Measurements from ENCODE around the gene SFSWAP. TPM values are rescaled to one million over a fixed set of nuclear protein-coding genes. Genes with fewer than 3 reads are reported as not detected.

SFSWAP gene
- total RNA-seq, 4 donors from 2014 or later, result 29.9 to 64.7 (median 45.3) TPM

DNA sequence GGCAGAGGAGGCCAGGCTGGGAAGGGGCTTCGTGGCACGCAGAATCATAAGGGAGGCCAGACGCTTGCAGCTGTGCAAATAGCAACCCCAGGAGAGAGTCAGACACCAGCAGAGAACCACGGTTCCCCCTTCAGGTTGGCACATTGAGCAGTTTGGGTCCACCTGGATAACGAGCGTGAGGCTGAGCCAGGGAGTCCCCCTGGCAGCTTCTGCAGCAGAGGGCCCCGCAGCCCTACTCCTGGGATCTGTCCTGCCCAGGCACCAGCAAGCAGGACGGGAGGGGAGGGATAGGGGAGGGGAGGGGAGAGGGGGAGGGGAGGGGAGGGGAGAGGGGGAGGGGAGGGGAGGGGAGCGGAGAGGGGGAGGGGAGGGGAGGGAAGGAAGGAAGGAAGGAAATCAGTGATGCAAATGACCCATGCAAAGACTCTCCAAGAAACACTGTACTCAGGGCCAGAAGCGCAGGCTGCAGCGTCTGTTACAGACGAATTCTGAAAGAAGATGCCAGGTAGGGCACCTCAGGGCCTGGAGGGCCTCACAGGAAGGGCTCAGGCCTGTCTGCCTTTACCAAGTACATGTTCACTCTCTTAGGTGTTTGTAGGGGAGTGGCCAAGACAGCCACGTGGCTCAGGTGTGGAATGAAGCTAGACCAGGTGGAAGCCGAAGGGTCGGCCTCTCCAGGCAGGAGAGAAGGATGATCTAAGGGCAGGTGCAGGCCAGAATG is 85.0 kb downstream of the SFSWAP start:
- DNase-seq (ENCODE audit: low spot score) (no peak), ATAC-seq (ENCODE audit: low FRiP score) (no peak)
- TF ChIP-seq, protein P1, sequence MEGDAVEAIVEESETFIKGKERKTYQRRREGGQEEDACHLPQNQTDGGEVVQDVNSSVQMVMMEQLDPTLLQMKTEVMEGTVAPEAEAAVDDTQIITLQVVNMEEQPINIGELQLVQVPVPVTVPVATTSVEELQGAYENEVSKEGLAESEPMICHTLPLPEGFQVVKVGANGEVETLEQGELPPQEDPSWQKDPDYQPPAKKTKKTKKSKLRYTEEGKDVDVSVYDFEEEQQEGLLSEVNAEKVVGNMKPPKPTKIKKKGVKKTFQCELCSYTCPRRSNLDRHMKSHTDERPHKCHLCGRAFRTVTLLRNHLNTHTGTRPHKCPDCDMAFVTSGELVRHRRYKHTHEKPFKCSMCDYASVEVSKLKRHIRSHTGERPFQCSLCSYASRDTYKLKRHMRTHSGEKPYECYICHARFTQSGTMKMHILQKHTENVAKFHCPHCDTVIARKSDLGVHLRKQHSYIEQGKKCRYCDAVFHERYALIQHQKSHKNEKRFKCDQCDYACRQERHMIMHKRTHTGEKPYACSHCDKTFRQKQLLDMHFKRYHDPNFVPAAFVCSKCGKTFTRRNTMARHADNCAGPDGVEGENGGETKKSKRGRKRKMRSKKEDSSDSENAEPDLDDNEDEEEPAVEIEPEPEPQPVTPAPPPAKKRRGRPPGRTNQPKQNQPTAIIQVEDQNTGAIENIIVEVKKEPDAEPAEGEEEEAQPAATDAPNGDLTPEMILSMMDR (IDR thresholded peaks at IDR 0.05), result no peak

DNA sequence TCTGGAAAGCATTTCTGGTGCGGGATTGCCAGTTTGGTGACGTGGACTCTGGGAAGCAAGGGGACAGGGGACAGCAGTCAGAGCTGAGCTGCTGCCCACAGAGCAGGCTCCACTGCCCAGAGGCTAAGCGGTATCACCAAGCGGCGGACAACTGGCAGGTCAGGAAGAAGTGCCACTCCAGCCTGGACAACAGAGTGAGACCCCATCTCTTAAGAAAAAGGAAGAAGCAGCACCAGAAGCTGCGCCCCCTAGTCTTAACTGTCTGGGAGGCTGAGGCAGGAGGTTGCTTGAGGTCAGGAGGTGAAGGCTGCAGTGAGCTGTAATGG is 85.5 kb downstream of the SFSWAP start:
- ATAC-seq (ENCODE audit: low FRiP score) (no peak), DNase-seq (ENCODE audit: low spot score) (no peak)
- TF ChIP-seq, protein P1 (IDR thresholded peaks at IDR 0.05), result no peak

DNA sequence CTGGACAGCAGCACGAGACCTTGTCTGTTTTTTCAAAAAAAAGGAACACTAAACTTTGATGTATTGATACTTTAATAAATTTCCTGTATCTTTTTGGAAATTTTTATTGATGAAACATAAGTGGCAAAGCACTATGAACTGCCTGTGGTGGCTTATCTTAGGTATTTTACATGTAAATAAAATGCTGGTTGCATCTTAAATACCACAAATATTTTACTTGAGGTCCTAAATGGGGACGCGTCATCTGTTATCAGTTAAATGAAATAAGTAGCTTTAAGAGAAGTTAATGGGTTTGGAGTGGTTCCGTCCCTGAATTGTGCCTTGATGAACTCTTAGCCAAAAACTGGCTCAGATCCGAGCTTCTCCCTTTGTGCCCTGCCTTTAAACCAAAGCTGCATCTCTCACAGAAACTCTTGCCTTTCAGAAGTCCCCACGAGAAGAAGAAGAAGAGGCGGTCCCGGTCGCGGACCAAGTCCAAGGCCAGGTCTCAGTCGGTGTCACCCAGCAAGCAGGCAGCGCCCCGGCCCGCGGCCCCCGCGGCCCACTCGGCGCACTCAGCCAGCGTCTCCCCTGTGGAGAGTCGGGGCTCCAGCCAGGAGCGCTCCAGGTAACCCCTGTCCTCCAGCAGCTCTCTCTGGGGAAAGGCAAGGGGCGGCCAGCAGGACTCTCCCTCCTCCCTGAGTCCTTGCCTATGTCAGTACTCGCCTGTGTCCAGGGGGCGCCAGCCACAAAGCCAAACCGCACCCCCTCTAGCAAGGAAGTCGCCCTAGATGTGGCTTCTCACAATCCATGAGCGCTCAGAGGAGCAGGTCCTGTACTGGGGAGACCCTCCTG is 86.1 kb downstream of the SFSWAP start:
- DNase-seq (ENCODE audit: low spot score) (no peak), ATAC-seq (ENCODE audit: low FRiP score) (no peak)
- TF ChIP-seq, protein P1 (IDR thresholded peaks at IDR 0.05), result no peak

DNA sequence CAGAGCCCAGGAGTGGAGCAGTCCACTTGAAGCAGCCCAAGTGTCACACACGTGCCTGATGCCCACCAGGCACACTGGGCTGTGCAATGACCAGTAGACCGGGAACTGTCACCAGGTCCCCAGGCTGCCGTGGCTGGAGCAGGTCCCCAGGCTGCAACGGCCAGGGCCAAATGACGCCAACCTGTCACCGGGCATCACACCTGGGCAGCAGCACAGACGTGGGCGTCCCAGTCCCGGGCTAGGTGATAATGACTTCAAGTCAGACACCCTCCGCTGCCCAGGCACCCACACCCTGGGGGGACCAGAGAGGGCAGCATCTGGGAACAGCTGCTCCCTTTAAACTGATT is 86.7 kb downstream of the SFSWAP start:
- DNase-seq (ENCODE audit: low spot score) (no peak), ATAC-seq (ENCODE audit: low FRiP score) (no peak)
- TF ChIP-seq, protein P1 (IDR thresholded peaks at IDR 0.05), result no peak

DNA sequence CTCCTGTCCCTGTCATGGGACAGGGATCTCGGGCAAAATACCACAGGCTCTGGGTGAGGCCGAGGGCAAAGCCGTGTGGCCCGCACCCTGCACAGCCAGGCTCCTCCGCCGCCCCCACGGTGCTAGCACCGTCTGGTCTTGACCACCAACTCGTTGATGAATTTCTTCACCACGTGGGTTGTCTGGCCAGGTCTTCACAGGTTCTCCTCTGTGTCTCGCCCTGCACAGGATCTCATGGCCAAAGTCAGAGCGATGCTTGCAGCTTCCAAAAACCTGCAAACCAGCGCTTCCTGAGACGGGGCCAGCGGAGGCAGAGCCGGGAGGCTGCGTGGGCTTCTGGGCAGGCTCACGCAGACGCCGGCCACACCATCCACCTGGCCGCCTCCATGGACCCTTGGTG is 88.3 kb downstream of the SFSWAP start:
- TF ChIP-seq, protein P1 (IDR thresholded peaks at IDR 0.05), result no peak
- ATAC-seq (ENCODE audit: low FRiP score), result no peak

DNA sequence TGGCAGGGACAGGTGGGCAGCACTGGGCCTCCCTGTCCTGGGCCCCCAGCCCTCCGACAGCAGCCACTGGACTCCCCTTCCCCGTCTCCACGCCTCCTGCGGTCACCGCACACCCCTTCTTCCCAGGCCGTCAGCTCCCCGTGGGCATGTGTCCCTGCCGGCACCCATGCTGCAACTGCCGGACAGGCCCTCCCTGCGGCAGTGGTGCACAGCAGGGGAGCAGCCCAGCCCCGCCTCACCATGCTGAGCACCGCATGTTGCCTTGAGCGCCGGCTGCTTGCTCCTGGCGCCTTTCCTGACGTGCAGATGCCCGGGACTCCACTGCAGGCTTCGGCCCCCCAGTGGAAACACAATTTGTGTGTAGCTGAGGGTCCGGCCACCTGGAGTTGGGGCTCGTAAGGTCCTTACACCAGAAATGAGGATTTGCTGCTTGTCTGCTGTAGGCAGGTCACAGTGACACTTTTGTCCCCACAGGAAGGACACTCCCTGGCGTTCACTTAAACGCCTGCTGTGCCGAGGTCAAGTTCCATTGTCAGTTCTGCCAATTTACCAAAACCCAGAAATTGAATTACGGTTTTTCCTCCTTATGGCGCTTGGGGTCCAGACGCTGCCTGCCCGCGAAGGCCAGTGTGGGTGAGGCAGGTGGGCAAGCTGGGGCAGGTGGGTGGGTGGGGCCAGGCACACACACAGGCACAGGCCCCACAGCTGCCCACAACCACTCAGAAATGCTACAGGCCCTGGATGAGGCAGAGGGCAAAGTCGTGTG is 89.1 kb downstream of the SFSWAP start:
- DNase-seq (ENCODE audit: low spot score), result no peak
- ATAC-seq (ENCODE audit: low FRiP score), result no peak
- TF ChIP-seq, protein P1 (IDR thresholded peaks at IDR 0.05), result no peak

More for the DNA sequence above, 88.3 kb downstream of the SFSWAP start:
- no peak for DNase-seq (ENCODE audit: low spot score)
